HCT116 (cell line): ENCODE measurements around the gene ASIC5. TPM values are rescaled to one million over a fixed set of nuclear protein-coding genes. Genes with fewer than 3 reads are reported as not detected.

Experiments used
- ATAC-seq: fragments of 200-7000 bp; cut with Tn5 transposase; 2 replicates; pipeline ENCODE4 v1.9.1; 2020; ENCODE audit warnings: mild to moderate bottlenecking, moderate library complexity
- BruUV-seq: library from RNA; stranded (reverse); fragments of 400-500 nt; replicated peaks from 2 replicates; lab custom pipeline; 2021; lab: Mats Ljungman, UMichigan
- CTCF ChIA-PET: fragments of 300-600 bp; sonication (Branson Sonifier 250); formaldehyde crosslinking; loops from one replicate; lab custom pipeline; 2021; ENCODE audit warnings: antibody characterized with exemption; lab: Charles Lee
- POLR2A ChIA-PET: fragments of 300-600, 350-600 bp; sonication (Branson Sonifier 250); formaldehyde crosslinking; loops from one replicate; lab custom pipeline; 2021; ENCODE audit warnings: antibody characterized with exemption; lab: Charles Lee
- RAD21 ChIA-PET, 2 experiments: fragments of 300-600 bp; sonication (Branson Sonifier 250); formaldehyde crosslinking; loops; one replicate each; lab custom pipeline; 2023; ENCODE audit warnings: low total read pairs in 2 of 2; ENCODE audit not compliant: uncharacterized antibody in 2 of 2, unreplicated experiment in 2 of 2, low non-redundant PET in 1 of 2; lab: Charles Lee
- DNase-seq: peaks from one replicate; pipeline ENCODE4 v3.0.0-alpha.2; 2010; ENCODE audit warnings: low read depth, low spot score
- H2AFZ ChIP-seq: fragments of 200-600 bp; shearing (Covaris generic), sonication (generic); 2 replicates; pipeline ENCODE4 v1.6.1; 2017; ENCODE audit warnings: low read depth, mixed run types, mixed read lengths, antibody characterized with exemption, low read length; ENCODE audit not compliant: poor library complexity, severe bottlenecking
- H3K27ac ChIP-seq: 2 replicates; pipeline ENCODE4 v1.5.1; 2012; ENCODE audit warnings: low read depth, low read length
- H3K27me3 ChIP-seq: fragments of 200-600 bp; sonication (generic); 2 replicates; pipeline ENCODE4 v1.6.1; 2016; ENCODE audit warnings: mixed run types, low read length, mixed read lengths; ENCODE audit not compliant: insufficient read depth
- H3K36me3 ChIP-seq, 2 experiments: fragments of 200-500 bp in 1 of 2; fragments of 200-600 bp in 1 of 2; sonication (Bioruptor generic) in 1 of 2; sonication (generic) in 1 of 2; 2 replicates each; pipeline versions ENCODE4 v1.5.1 to v1.6.1; 2014 to 2016; ENCODE audit warnings: low read length in 2 of 2, inconsistent platforms in 1 of 2, mixed read lengths in 1 of 2, mixed run types in 1 of 2; ENCODE audit not compliant: insufficient read depth in 2 of 2, control insufficient read depth in 1 of 2
- H3K4me1 ChIP-seq, 2 experiments: fragments of 200-600 bp in 1 of 2; sonication (generic) in 1 of 2; 2 replicates each; pipeline versions ENCODE4 v1.5.1 to v1.6.1; 2012 to 2017; ENCODE audit warnings: low read length in 2 of 2, inconsistent platforms in 1 of 2, mild to moderate bottlenecking in 1 of 2, mixed read lengths in 1 of 2, mixed run types in 1 of 2, moderate library complexity in 1 of 2; ENCODE audit not compliant: insufficient read depth in 2 of 2, control insufficient read depth in 1 of 2
- H3K4me2 ChIP-seq: fragments of 200-600 bp; sonication (generic); 2 replicates; pipeline ENCODE4 v1.6.1; 2017; ENCODE audit warnings: mixed run types, low read length, mixed read lengths
- H3K4me3 ChIP-seq, 2 experiments: fragments of 200-600 bp in 1 of 2; sonication (generic) in 1 of 2; replicated peaks in 1 of 2; 2 replicates each; pipeline ENCODE4 v1.5.1; 2011 to 2016; ENCODE audit warnings: low read length in 2 of 2, control low read depth in 1 of 2, low read depth in 1 of 2, mild to moderate bottlenecking in 1 of 2, mixed read lengths in 1 of 2, mixed run types in 1 of 2
- H3K79me2 ChIP-seq: fragments of 200-600 bp; sonication (generic); 2 replicates; pipeline ENCODE4 v1.6.1; 2017; ENCODE audit warnings: mild to moderate bottlenecking, mixed run types, low read length, moderate library complexity, mixed read lengths; ENCODE audit not compliant: insufficient read depth
- H3K9ac ChIP-seq: fragments of 200-600 bp; sonication (generic); 2 replicates; pipeline ENCODE4 v1.6.1; 2016; ENCODE audit warnings: low read length, mixed read lengths
- H3K9me2 ChIP-seq: fragments of 200-600 bp; sonication (generic), shearing (Covaris generic); 2 replicates; pipeline ENCODE4 v1.6.1; 2017; ENCODE audit warnings: mixed run types, mild to moderate bottlenecking, moderate library complexity; ENCODE audit not compliant: insufficient read depth
- H3K9me3 ChIP-seq, 2 experiments: fragments of 200-500 bp in 1 of 2; fragments of 200-600 bp in 1 of 2; sonication (Bioruptor generic) in 1 of 2; sonication (generic) in 1 of 2; 2 replicates each; pipeline ENCODE4 v1.6.1; 2014 to 2017; ENCODE audit warnings: low read length in 2 of 2, mixed read lengths in 2 of 2, inconsistent platforms in 1 of 2, low read depth in 1 of 2, mild to moderate bottlenecking in 1 of 2, mixed run types in 1 of 2, moderate library complexity in 1 of 2; ENCODE audit not compliant: control insufficient read depth in 1 of 2, insufficient read depth in 1 of 2
- H4K20me1 ChIP-seq: fragments of 200-600 bp; sonication (generic), shearing (Covaris generic); 2 replicates; pipeline ENCODE4 v1.6.1; 2017; ENCODE audit warnings: mixed run types, mild to moderate bottlenecking, moderate library complexity; ENCODE audit not compliant: insufficient read depth
- CEBPB ChIP-seq: IDR thresholded peaks from 2 replicates; pipeline ENCODE4 v1.6.1; 2012; ENCODE audit warnings: low read depth
- ELF1 ChIP-seq: IDR thresholded peaks from 2 replicates; pipeline ENCODE4 v1.6.1; 2012; ENCODE audit warnings: low read depth, borderline replicate concordance
- EZH2 ChIP-seq: fragments of 200-600 bp; sonication (generic); IDR thresholded peaks from 2 replicates; pipeline ENCODE4 v1.6.1; 2017; ENCODE audit warnings: antibody characterized with exemption, mixed run types
- EZH2phosphoT487 ChIP-seq: fragments of 200-600 bp; IDR thresholded peaks from 2 replicates; pipeline ENCODE4 v1.6.1; 2018; ENCODE audit warnings: antibody characterized with exemption, borderline replicate concordance
- JUND ChIP-seq: IDR thresholded peaks from 2 replicates; pipeline ENCODE4 v1.6.1; 2012
- POLR2AphosphoS5 ChIP-seq: IDR thresholded peaks from 2 replicates; pipeline ENCODE4 v1.6.1; 2011; ENCODE audit warnings: mild to moderate bottlenecking, low read depth, low read length, moderate library complexity
- RAD21 ChIP-seq: IDR thresholded peaks from 2 replicates; pipeline ENCODE4 v1.6.1; 2012; ENCODE audit warnings: low read depth, mild to moderate bottlenecking
- SIN3A ChIP-seq: IDR thresholded peaks from 2 replicates; pipeline ENCODE4 v1.6.1; 2012; ENCODE audit warnings: low read depth
- SP1 ChIP-seq: IDR thresholded peaks from 2 replicates; pipeline ENCODE4 v1.6.1; 2012; ENCODE audit warnings: low read depth
- YY1 ChIP-seq: IDR thresholded peaks from 2 replicates; pipeline ENCODE4 v1.6.1; 2011; ENCODE audit warnings: low read length, low read depth, moderate library complexity, mild to moderate bottlenecking; ENCODE audit not compliant: insufficient replicate concordance; ENCODE audit errors: extremely low read depth
- intact Hi-C: fragments of 100-400 bp; cut with micrococcal nuclease; formaldehyde crosslinking; loops from 2 replicates; pipeline ENCODE4 v1.10.0; 2022
- total RNA-seq: library from RNA; stranded (reverse); gene quantifications from one replicate; pipeline ENCODE4 v1.2.1, GENCODE V29; 2021; ENCODE audit not compliant: unreplicated experiment
- TF ChIP-seq, protein P1 (sequence below): IDR thresholded peaks from 2 replicates; pipeline ENCODE4 v1.6.1; 2012
- TF ChIP-seq, protein P2 (sequence below): IDR thresholded peaks from 2 replicates; pipeline ENCODE4 v1.6.1; 2012; ENCODE audit warnings: low read depth

Gene ASIC5
- total RNA-seq, 1 experiment from 2014 or later: not detected

GRCh38 chr4:155907556-155907955 is 41.5 kb upstream of the ASIC5 start:
- no peaks in the 10 kb centered on the region for H3K4me1 ChIP-seq
- no peak overlapping the region for H3K9ac ChIP-seq
- no peak for DNase-seq
- BruUV-seq: no TSS peak
- no peaks in the 10 kb centered on the region; the same call in 1 of the 2 replicates for H3K9me2 ChIP-seq
- intact Hi-C loops: no loop called here
- RAD21 ChIA-PET: no interaction called here
- no peaks in the 10 kb centered on the region for H3K36me3 ChIP-seq
- CTCF ChIA-PET: no interaction called here
- no peaks in the 10 kb centered on the region for H3K27me3 ChIP-seq
- no peak overlapping the region for H2AFZ ChIP-seq
- no peak for ATAC-seq
- H3K79me2 ChIP-seq: no peaks in the 10 kb centered on the region
- no peaks in the 10 kb centered on the region for H4K20me1 ChIP-seq
- TF ChIP-seq POLR2AphosphoS5 (no peak), EZH2phosphoT487 (no peak), SIN3A (no peak), EZH2 (no peak), RAD21 (no peak), JUND (no peak), SP1 (no peak), YY1 (no peak), CEBPB (no peak), ELF1 (no peak)
- TF ChIP-seq, protein P1, sequence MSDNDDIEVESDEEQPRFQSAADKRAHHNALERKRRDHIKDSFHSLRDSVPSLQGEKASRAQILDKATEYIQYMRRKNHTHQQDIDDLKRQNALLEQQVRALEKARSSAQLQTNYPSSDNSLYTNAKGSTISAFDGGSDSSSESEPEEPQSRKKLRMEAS: no peak
- TF ChIP-seq, protein P2, sequence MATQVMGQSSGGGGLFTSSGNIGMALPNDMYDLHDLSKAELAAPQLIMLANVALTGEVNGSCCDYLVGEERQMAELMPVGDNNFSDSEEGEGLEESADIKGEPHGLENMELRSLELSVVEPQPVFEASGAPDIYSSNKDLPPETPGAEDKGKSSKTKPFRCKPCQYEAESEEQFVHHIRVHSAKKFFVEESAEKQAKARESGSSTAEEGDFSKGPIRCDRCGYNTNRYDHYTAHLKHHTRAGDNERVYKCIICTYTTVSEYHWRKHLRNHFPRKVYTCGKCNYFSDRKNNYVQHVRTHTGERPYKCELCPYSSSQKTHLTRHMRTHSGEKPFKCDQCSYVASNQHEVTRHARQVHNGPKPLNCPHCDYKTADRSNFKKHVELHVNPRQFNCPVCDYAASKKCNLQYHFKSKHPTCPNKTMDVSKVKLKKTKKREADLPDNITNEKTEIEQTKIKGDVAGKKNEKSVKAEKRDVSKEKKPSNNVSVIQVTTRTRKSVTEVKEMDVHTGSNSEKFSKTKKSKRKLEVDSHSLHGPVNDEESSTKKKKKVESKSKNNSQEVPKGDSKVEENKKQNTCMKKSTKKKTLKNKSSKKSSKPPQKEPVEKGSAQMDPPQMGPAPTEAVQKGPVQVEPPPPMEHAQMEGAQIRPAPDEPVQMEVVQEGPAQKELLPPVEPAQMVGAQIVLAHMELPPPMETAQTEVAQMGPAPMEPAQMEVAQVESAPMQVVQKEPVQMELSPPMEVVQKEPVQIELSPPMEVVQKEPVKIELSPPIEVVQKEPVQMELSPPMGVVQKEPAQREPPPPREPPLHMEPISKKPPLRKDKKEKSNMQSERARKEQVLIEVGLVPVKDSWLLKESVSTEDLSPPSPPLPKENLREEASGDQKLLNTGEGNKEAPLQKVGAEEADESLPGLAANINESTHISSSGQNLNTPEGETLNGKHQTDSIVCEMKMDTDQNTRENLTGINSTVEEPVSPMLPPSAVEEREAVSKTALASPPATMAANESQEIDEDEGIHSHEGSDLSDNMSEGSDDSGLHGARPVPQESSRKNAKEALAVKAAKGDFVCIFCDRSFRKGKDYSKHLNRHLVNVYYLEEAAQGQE: no peak
- no peak overlapping the region for H3K4me2 ChIP-seq
- H3K4me3 ChIP-seq: no peak overlapping the region
- POLR2A ChIA-PET: no interaction called here
- H3K27ac ChIP-seq: no peak overlapping the region
- H3K9me3 ChIP-seq: no peaks in the 10 kb centered on the region
